Pancreas (tissue), 10 donors: Measurements from ENCODE around the gene FAH. TPM values are rescaled to one million over a fixed set of nuclear protein-coding genes. Genes with fewer than 3 reads are reported as not detected.
"Not testable (repeated sequence)": the region's sequence is repeated elsewhere in the genome, so short reads cannot be mapped to it uniquely, and the experiment has no call there.

Experiments used
- ATAC-seq, 4 donors: fragments of 200-7000 bp; cut with Tn5 transposase; one replicate each; pipeline versions ENCODE4 v1.8.0 to v1.9.1; 2020; ENCODE audit warnings: mild to moderate bottlenecking in 4 of 4, moderate library complexity in 4 of 4
- DNase-seq, 6 donors: peaks; one replicate each; pipeline ENCODE4 v3.0.0-alpha.2; 2020
- FAIRE-seq: peaks from 2 replicates; lab custom pipeline; 2012; peaks lifted over from hg19 to GRCh38; lab: Jason Lieb, UNC
- H3K27ac ChIP-seq, 4 donors: fragments of 200-600 bp; sonication (generic); 1 replicate in 3 of 4; 2 replicates in 1 of 4; pipeline versions ENCODE4 v1.5.0 to v1.8.0; 2020
- H3K27me3 ChIP-seq, 4 donors: fragments of 200-600 bp; one replicate each; pipeline ENCODE4 v1.8.0; 2021
- H3K36me3 ChIP-seq, 3 donors: fragments of 200-600 bp; sonication (generic) in 1 of 3; one replicate each; pipeline versions ENCODE4 v1.5.0 to v1.8.0; 2020 to 2021
- H3K4me1 ChIP-seq, 3 donors: fragments of 200-600 bp; one replicate each; pipeline ENCODE4 v1.8.0; 2021
- H3K4me3 ChIP-seq, 4 donors: fragments of 200-600 bp; sonication (generic) in 2 of 4; one replicate each; pipeline versions ENCODE4 v1.5.0 to v1.8.0; 2020 to 2021
- H3K9me3 ChIP-seq, 4 donors: fragments of 200-600 bp; one replicate each; pipeline ENCODE4 v1.8.0; 2021
- CTCF ChIP-seq, 4 donors: fragments of 200-600 bp; sonication (generic) in 3 of 4; IDR thresholded peaks; one replicate each; pipeline versions ENCODE4 v1.5.0 to v1.8.0; 2021; ENCODE audit warnings: antibody characterized with exemption in 4 of 4
- WGBS, 2 donors: extraction: QIAGEN DNeasy Blood & Tissue Kit; methylation state at CpG; one replicate each; pipeline ENCODE4 v1.1.7; 2013; 5-methylcytosine and 5-hydroxymethylcytosine counted together
- intact Hi-C, 3 donors: fragments of 100-400 bp; cut with DNase I; formaldehyde crosslinking; loops; one replicate each; pipeline versions ENCODE4 v1.11.1 to v1.14.2; 2022
- polyA plus RNA-seq, 2 donors: library from polyadenylated mRNA; stranded (reverse); fragments of 200-250 nt; gene quantifications; one replicate each; pipeline ENCODE4 v1.2.3, GENCODE V29; 2013
- total RNA-seq, 6 donors: library from RNA; stranded (reverse); fragmentation: NEBNext Ultra II Directional in 4 of 6; extraction: Animal tissue kit (Norgen Biotek cat#: 25700) in 4 of 6; gene quantifications; one replicate each; pipeline versions ENCODE4 v1.2.1 to v1.2.4, GENCODE V29; 2021 to 2023
- donor health status: healthy with polysubstance abuse.
- donor health status: DM: no; HTN: no; CAD: no; lungs with moderate emphysema.
- donor health status: DM: no; HTN: no; CAD: no.
- donor health status: control.
- donor health status: control.
- donor health status: Bipolar disorder and iron deficiency.
- donor health status: DM: yes; HTN: yes; CAD: no.
- donor health status: DM: no; HTN: no; CAD: no.
- donor health status: DM: no; HTN: no; CAD: no.
- donor health status: DM: yes; HTN: yes; CAD: no.

The FAH gene
- total and polyA plus RNA-seq, 8 donors: 5.0 to 22.9 (median 11.7) TPM

DNA sequence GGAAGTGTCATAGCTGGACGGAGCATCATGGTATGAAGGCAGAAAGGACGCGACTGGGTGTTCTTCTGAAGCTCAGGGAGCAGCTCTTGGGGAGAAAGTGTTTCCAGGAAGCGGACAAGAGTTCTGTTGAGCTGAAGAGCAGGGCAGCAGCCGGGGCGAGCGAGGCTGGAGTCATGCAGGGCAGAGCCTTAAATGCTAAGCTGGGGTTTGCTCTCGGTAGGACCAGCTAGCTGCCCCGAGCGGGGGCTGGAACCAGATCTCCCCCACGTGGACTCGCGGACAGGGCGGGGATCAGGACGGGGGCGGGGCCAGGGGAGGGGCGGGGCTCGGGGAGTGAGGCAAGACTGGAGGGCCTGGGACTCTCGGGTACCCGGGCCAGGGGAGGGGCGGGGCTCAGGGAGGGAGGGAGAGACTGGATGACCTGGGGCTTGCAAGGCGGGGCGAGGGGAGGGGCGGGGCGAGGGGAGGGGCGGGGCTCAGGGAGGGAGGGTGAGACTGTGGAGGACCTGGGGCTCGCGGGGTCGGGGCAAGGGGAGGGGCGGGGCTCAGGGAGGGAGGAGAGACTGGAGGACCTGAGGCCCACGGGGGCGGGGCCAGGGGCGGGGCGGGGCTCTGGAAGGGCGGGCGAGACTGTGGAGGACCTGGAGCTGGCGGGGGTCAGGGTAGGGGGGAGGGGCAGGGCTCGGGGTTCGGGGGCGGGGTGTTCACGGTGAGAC is 461 bp upstream of the FAH start:
- Histone ChIP-seq H3K36me3 (no peaks in the 10 kb centered on the region), H3K27ac (peak overlapping the region; percentile 53 to 74 (median 62)), H3K27me3 (no peaks in the 10 kb centered on the region), H3K9me3 (no peaks in the 10 kb centered on the region), H3K4me1 (no peaks in the 10 kb centered on the region), H3K4me3 (peak overlapping the region; percentile 42 to 58 (median 48))
- ATAC-seq: peak; percentile 90 to 93 (median 91)
- no peak for TF ChIP-seq CTCF (IDR thresholded peaks at IDR 0.05)
- no peak for FAIRE-seq
- intact Hi-C loops: loop anchor here in 1 of 3 donors (10.0 kb wide), 1 partner anchor 88 kb away; no protein-coding TSS in a partner anchor
- WGBS, 2 donors: 2% methylated on average over 15 to 37 of the region's 41 CpGs
- DNase-seq: peak; percentile 93 to 99 (median 99)

- no peak for TF ChIP-seq CTCF (IDR thresholded peaks at IDR 0.05)
- H3K4me1 ChIP-seq: no peaks in the 10 kb centered on the region
- FAIRE-seq: no peak
- no peaks in the 10 kb centered on the region for H3K36me3 ChIP-seq
- no peaks in the 10 kb centered on the region for H3K9me3 ChIP-seq
- peak overlapping the region in 1 of 4 donors; percentile 58 for H3K4me3 ChIP-seq
- intact Hi-C loops: loop anchor here in 1 of 3 donors (10.0 kb wide), 1 partner anchor 89 kb away; no protein-coding TSS in a partner anchor
- no peaks in the 10 kb centered on the region for H3K27me3 ChIP-seq
- 80 to 85% methylated on average over 4 of the region's 4 CpGs for WGBS, 2 donors
- DNase-seq: no peak
- ATAC-seq: no peak
- peak overlapping the region in 1 of 4 donors; percentile 55 for H3K27ac ChIP-seq
Measured at GRCh38 chr15:80153900-80154299, 1.1 kb downstream of the FAH start.

DNA sequence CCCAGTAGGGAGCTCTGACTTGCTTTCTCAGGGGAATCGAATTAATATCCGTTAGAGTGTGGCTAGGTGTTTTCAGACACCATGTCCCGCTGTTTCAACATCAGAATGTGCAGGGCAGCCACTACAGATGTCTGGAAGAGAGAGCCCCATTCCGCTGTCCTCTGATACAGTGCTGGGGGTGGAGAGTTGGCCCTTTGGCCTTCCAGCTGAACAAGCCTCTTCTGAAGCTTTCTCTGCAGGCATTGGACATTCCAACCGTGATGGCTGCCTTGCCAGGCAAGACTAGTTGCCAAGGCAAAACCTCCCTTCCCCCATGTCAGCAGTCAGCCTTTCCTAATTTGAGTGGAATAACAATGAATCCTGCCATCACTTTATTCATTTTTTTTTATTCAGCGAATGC is 1.5 kb downstream of the FAH start:
- TF ChIP-seq CTCF (IDR thresholded peaks at IDR 0.05): no peak
- DNase-seq: no peak
- FAIRE-seq: no peak
- H3K27ac ChIP-seq: no peak overlapping the region
- H3K36me3 ChIP-seq: no peaks in the 10 kb centered on the region
- no peaks in the 10 kb centered on the region for H3K9me3 ChIP-seq
- WGBS, 2 donors: 84 to 86% methylated on average over 6 of the region's 6 CpGs
- H3K4me1 ChIP-seq: no peaks in the 10 kb centered on the region
- no peak overlapping the region for H3K4me3 ChIP-seq
- no peak for ATAC-seq
- no peaks in the 10 kb centered on the region for H3K27me3 ChIP-seq
- intact Hi-C loops: loop anchor here in 1 of 3 donors (10.0 kb wide), 1 partner anchor 90 kb away; no protein-coding TSS in a partner anchor

- H3K27ac ChIP-seq: no peak overlapping the region
- no peaks in the 10 kb centered on the region for H3K9me3 ChIP-seq
- intact Hi-C loops: loop anchor here in 1 of 3 donors (10.0 kb wide), 1 partner anchor 90 kb away; no protein-coding TSS in a partner anchor
Measured at GRCh38 chr15:80155001-80155377, 2.2 kb downstream of the FAH start.

GRCh38 chr15:80155378-80156175 is 2.8 kb downstream of the FAH start:
- H3K4me1 ChIP-seq, FAIRE-seq: not testable (repeated sequence)
- 79 to 84% methylated on average over 16 of the region's 16 CpGs for WGBS, 2 donors

More at GRCh38 chr15:80155001-80155377, 2.2 kb downstream of the FAH start:
- 88 to 94% methylated on average over 5 of the region's 5 CpGs for WGBS, 2 donors
- DNase-seq: no peak
- no peak for ATAC-seq
- no peaks in the 10 kb centered on the region for H3K4me1 ChIP-seq
- H3K27me3 ChIP-seq: no peaks in the 10 kb centered on the region
- H3K4me3 ChIP-seq: no peak overlapping the region
- FAIRE-seq: no peak
- peaks cover 0 to 3% (median 0%) of the 10 kb centered on the region in 3 donors for H3K36me3 ChIP-seq
- no peak for TF ChIP-seq CTCF (IDR thresholded peaks at IDR 0.05)

More at GRCh38 chr15:80155378-80156175, 2.8 kb downstream of the FAH start:
- not testable (repeated sequence) for ATAC-seq, DNase-seq, H3K27me3 ChIP-seq, H3K4me3 ChIP-seq, H3K36me3 ChIP-seq, H3K9me3 ChIP-seq, H3K27ac ChIP-seq
- intact Hi-C loops: loop anchor here in 1 of 3 donors (10.0 kb wide), 1 partner anchor 91 kb away; no protein-coding TSS in a partner anchor
